ENCODE data around the gene NPAS3. TPM values are rescaled to one million over a fixed set of nuclear protein-coding genes. Genes with fewer than 3 reads are reported as not detected.

NPAS3 gene
- total RNA-seq, 1 donor from 2014 or later: 2.0 TPM

DNA sequence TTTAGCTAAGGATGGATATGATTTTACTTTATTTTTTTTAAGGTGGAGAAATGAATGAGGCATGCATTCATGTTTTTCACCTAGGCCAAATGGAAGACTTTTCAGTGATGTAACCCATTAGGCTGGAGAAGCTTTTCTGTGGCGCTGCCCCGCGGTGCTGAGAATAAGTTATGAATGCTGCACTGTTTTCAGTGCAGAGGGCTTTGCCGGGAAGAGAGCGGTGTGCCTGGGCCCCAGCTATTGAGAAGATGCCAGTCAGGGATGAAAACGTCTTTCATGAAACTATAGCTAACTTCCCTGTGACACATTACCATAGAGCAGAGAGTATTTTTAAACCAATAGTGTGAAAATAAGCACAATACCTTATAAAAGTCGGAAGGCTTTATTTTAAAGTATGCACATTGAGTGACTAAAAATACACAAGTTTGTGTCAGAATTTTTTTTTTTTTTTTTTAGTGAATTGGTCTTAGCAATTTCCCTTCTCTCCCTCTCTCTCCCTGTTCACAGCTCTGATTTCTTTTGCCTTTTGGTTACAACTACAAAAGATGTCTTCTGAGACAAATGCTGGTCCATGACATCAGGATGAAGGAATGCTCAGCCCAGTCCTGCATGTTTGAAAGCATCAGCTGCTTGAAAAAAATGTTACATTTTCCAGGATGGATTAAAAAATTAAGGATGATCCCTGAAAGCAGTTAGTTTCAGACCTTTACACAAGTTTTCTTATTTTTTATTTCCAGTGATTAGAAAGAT lies 48.3 kb downstream of the NPAS3 start:
- H3K27me3 ChIP-seq (ENCODE audit: control insufficient read depth, insufficient read depth, low read length): no peaks in the 10 kb centered on the region
- H3K36me3 ChIP-seq (ENCODE audit: control insufficient read depth, insufficient read depth, low read length): no peaks in the 10 kb centered on the region
- TF ChIP-seq, protein P1, sequence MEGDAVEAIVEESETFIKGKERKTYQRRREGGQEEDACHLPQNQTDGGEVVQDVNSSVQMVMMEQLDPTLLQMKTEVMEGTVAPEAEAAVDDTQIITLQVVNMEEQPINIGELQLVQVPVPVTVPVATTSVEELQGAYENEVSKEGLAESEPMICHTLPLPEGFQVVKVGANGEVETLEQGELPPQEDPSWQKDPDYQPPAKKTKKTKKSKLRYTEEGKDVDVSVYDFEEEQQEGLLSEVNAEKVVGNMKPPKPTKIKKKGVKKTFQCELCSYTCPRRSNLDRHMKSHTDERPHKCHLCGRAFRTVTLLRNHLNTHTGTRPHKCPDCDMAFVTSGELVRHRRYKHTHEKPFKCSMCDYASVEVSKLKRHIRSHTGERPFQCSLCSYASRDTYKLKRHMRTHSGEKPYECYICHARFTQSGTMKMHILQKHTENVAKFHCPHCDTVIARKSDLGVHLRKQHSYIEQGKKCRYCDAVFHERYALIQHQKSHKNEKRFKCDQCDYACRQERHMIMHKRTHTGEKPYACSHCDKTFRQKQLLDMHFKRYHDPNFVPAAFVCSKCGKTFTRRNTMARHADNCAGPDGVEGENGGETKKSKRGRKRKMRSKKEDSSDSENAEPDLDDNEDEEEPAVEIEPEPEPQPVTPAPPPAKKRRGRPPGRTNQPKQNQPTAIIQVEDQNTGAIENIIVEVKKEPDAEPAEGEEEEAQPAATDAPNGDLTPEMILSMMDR (IDR thresholded peaks at IDR 0.05; ENCODE audit: insufficient read depth, low read length, poor library complexity, severe bottlenecking): no peak
- no peak overlapping the region for H3K4me3 ChIP-seq (ENCODE audit: low read depth, low read length)
- DNase-seq (ENCODE audit: low read depth): peak; percentile 5

DNA sequence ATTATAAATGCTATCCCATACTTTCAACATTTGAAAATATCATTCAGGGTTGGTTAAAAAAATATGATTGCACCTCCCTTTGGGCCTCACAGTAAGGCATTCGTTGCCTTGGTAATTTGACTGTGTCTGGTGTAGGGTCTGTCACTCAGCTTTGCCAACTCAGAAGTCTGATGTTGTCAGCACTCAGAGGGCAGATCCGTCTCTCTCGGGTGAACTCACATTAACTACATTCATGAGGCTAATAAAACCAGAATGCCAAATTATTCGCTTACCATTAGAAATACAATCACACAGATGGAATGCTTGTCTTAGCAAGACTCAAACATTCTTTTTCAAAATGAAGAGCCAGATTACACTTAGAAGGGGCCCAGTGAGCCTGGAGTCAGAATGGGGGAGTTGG lies 53.0 kb downstream of the NPAS3 start:
- no peaks in the 10 kb centered on the region for H3K27me3 ChIP-seq (ENCODE audit: control insufficient read depth, insufficient read depth, low read length)
- TF ChIP-seq, protein P1 (IDR thresholded peaks at IDR 0.05; ENCODE audit: insufficient read depth, low read length, poor library complexity, severe bottlenecking): no peak
- H3K36me3 ChIP-seq (ENCODE audit: control insufficient read depth, insufficient read depth, low read length): no peaks in the 10 kb centered on the region
- no peak overlapping the region for H3K4me3 ChIP-seq (ENCODE audit: low read depth, low read length)
- no peak for DNase-seq (ENCODE audit: low read depth)

DNA sequence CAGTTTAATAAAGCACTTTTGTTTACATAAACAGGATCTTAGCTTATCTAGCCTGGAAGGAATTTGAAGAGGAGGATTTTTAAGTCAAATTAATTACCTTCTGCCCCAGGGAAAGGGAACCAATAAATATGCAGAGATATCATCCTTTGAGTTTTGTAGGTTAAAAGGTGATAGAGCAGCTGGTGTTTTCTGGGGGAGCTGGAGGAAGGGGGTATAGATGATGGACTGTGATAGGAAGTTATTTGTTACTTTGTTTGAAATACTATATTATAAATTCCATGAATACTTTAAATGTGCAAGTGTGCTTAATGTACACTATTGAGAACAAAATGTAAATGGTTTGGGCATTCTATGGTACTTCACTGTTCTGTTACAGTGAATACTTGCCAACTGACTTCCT lies 55.2 kb downstream of the NPAS3 start:
- Histone ChIP-seq H3K4me3 (ENCODE audit: low read depth, low read length) (no peak overlapping the region), H3K36me3 (ENCODE audit: control insufficient read depth, insufficient read depth, low read length) (no peaks in the 10 kb centered on the region), H3K27me3 (ENCODE audit: control insufficient read depth, insufficient read depth, low read length) (no peaks in the 10 kb centered on the region)
- DNase-seq (ENCODE audit: low read depth): no peak
- TF ChIP-seq, protein P1 (IDR thresholded peaks at IDR 0.05; ENCODE audit: insufficient read depth, low read length, poor library complexity, severe bottlenecking): no peak

DNA sequence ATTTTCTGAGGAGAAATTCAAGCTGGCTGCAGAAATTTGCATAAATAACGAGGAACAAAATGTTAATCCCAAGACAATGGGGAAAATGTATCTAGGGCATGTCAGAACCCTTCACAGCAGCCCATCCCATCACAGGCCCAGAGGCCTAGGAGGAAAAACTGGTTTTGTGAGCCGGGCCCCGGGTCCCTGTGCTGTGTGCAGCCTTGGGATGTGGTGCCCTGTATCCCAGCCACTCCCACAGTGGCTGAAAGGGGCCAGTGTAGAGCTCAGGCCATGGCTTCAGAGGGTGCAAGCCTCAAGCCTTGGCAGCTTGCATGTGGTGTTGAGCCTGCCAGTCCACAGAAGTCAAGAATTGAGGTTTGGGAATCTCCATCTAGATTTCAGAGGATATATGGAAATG lies 57.7 kb downstream of the NPAS3 start:
- TF ChIP-seq, protein P1 (IDR thresholded peaks at IDR 0.05; ENCODE audit: insufficient read depth, low read length, poor library complexity, severe bottlenecking): no peak
- no peaks in the 10 kb centered on the region for H3K27me3 ChIP-seq (ENCODE audit: control insufficient read depth, insufficient read depth, low read length)
- no peak for DNase-seq (ENCODE audit: low read depth)
- H3K36me3 ChIP-seq (ENCODE audit: control insufficient read depth, insufficient read depth, low read length): no peaks in the 10 kb centered on the region
- no peak overlapping the region for H3K4me3 ChIP-seq (ENCODE audit: low read depth, low read length)

DNA sequence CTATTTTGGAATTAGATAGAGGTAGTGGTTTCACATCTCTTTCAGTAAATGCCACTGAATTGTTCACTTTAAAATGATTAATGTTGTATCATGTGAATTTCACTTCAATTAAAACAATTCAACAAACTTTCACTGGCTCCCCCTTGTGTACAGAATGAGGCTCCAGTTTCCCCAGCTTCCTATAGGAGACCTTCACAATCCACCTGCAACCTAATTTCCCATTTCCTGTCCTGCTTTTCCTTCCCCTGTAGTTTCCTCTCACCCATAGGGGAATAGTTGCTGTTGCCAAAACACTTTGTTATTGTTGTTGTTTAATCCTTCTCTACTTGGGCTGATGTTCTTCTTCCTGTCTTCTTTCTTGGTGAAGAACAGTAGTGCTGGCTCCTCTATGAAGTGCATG lies 59.8 kb downstream of the NPAS3 start:
- Histone ChIP-seq H3K4me3 (ENCODE audit: low read depth, low read length) (no peak overlapping the region), H3K36me3 (ENCODE audit: control insufficient read depth, insufficient read depth, low read length) (no peaks in the 10 kb centered on the region), H3K27me3 (ENCODE audit: control insufficient read depth, insufficient read depth, low read length) (no peaks in the 10 kb centered on the region)
- no peak for DNase-seq (ENCODE audit: low read depth)
- TF ChIP-seq, protein P1 (IDR thresholded peaks at IDR 0.05; ENCODE audit: insufficient read depth, low read length, poor library complexity, severe bottlenecking): peak; percentile 39

DNA sequence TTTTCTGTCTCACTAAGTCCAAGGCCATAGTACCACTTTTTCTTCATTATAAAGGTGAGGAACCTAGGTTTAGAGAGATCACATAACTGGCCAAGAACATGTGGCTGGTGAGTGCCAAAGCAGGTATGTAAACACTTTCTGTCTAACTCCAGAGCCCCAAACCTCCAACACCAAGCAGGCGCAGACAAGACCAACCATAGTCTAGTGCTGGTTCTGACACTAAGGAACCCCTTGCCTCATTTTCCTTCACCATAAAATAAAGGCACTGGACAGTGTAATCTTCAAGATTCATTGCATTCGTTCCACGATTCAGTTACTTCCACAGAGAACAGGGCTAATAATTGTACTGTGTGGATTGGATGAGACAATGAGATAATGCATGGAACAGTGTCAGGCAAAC lies 71.0 kb downstream of the NPAS3 start:
- no peak for DNase-seq (ENCODE audit: low read depth)
- TF ChIP-seq, protein P1 (IDR thresholded peaks at IDR 0.05; ENCODE audit: insufficient read depth, low read length, poor library complexity, severe bottlenecking): no peak

More for the DNA sequence above, 71.0 kb downstream of the NPAS3 start:
- no peak overlapping the region for H3K4me3 ChIP-seq (ENCODE audit: low read depth, low read length)
- H3K36me3 ChIP-seq (ENCODE audit: control insufficient read depth, insufficient read depth, low read length): no peaks in the 10 kb centered on the region
- H3K27me3 ChIP-seq (ENCODE audit: control insufficient read depth, insufficient read depth, low read length): no peaks in the 10 kb centered on the region

Data from kidney epithelial cell (primary cell).